Measurements from ENCODE around the gene B4GALNT1. TPM values are rescaled to one million over a fixed set of nuclear protein-coding genes. Genes with fewer than 3 reads are reported as not detected.

The B4GALNT1 gene
- total RNA-seq, 2 experiments from 2014 or later, result 1.2 to 3.1 TPM

- H4K20me1 ChIP-seq (ENCODE audit: insufficient read depth, low read length), result no peaks in the 10 kb centered on the region
- H3K9me3 ChIP-seq (ENCODE audit: low read length), result no peaks in the 10 kb centered on the region
- no peaks in the 10 kb centered on the region for H3K79me2 ChIP-seq (ENCODE audit: insufficient read depth, low read depth, low read length)
- DNase-seq (ENCODE audit: low spot score), result no peak
- H3K9me2 ChIP-seq (ENCODE audit: insufficient read depth, low read length), result no peaks in the 10 kb centered on the region
- CTCF ChIA-PET (ENCODE audit: unreplicated experiment), result no interaction called here
- H3K27ac ChIP-seq (ENCODE audit: low read depth, low read length, poor library complexity, severe bottlenecking), result no peak overlapping the region
- no TSS peak for BruUV-seq (replicated peaks)
- H2AFZ ChIP-seq (ENCODE audit: low read length), result no peak overlapping the region
- H3K4me2 ChIP-seq (ENCODE audit: low read length), result no peak overlapping the region
- peaks cover 15% of the 10 kb centered on the region for H3K4me1 ChIP-seq (ENCODE audit: insufficient read depth, low read length, poor library complexity, severe bottlenecking)
- POLR2A ChIA-PET, result no interaction called here
- TF ChIP-seq CTCF (conservative IDR thresholded peaks at IDR 0.05; ENCODE audit: low read length), result no peak
- no peak for TF ChIP-seq EZH2phosphoT487 (IDR thresholded peaks at IDR 0.05; ENCODE audit: borderline replicate concordance, low read depth, low read length)
- H3K4me3 ChIP-seq (ENCODE audit: low read depth, low read length, poor library complexity, severe bottlenecking), result no peak overlapping the region
- no peaks in the 10 kb centered on the region for H3K36me3 ChIP-seq (ENCODE audit: insufficient read depth, low read length)
- intact Hi-C loops (cut with micrococcal nuclease; ENCODE audit: unreplicated experiment), result no loop called here
Measured at GRCh38 chr12:57617942-57618341, 15.1 kb downstream of the B4GALNT1 start.

GRCh38 chr12:57616383-57617101, 16.5 kb downstream of the B4GALNT1 start:
- no peaks in the 10 kb centered on the region for H4K20me1 ChIP-seq (ENCODE audit: insufficient read depth, low read length)
- H3K4me2 ChIP-seq (ENCODE audit: low read length), result no peak overlapping the region
- no peak overlapping the region for H2AFZ ChIP-seq (ENCODE audit: low read length)
- intact Hi-C loops (cut with micrococcal nuclease; ENCODE audit: unreplicated experiment), result no loop called here
- H3K9me2 ChIP-seq (ENCODE audit: insufficient read depth, low read length), result no peaks in the 10 kb centered on the region
- no peak overlapping the region for H3K4me3 ChIP-seq (ENCODE audit: low read depth, low read length, poor library complexity, severe bottlenecking)
- POLR2A ChIA-PET, result interaction anchor here (0.7 to 0.8 kb wide), 2 partner anchors 8 to 19 kb away, joined by 3 to 4 read pairs; no protein-coding TSS in a partner anchor
- H3K27ac ChIP-seq (ENCODE audit: low read depth, low read length, poor library complexity, severe bottlenecking), result no peak overlapping the region
- no peaks in the 10 kb centered on the region for H3K9me3 ChIP-seq (ENCODE audit: low read length)
- TF ChIP-seq CTCF (conservative IDR thresholded peaks at IDR 0.05; ENCODE audit: low read length), result no peak
- TF ChIP-seq EZH2phosphoT487 (IDR thresholded peaks at IDR 0.05; ENCODE audit: borderline replicate concordance, low read depth, low read length), result no peak
- H3K36me3 ChIP-seq (ENCODE audit: insufficient read depth, low read length), result no peaks in the 10 kb centered on the region
- no TSS peak for BruUV-seq (replicated peaks)
- CTCF ChIA-PET (ENCODE audit: unreplicated experiment), result no interaction called here
- H3K79me2 ChIP-seq (ENCODE audit: insufficient read depth, low read depth, low read length), result no peaks in the 10 kb centered on the region
- DNase-seq (ENCODE audit: low spot score), result no peak
- H3K4me1 ChIP-seq (ENCODE audit: insufficient read depth, low read length, poor library complexity, severe bottlenecking), result peaks cover 15% of the 10 kb centered on the region

- Histone ChIP-seq H3K9me2 (ENCODE audit: insufficient read depth, low read length) (no peaks in the 10 kb centered on the region), H3K4me2 (ENCODE audit: low read length) (no peak overlapping the region), H3K4me1 (ENCODE audit: insufficient read depth, low read length, poor library complexity, severe bottlenecking) (peaks cover 15% of the 10 kb centered on the region), H2AFZ (ENCODE audit: low read length) (no peak overlapping the region), H3K36me3 (ENCODE audit: insufficient read depth, low read length) (no peaks in the 10 kb centered on the region), H3K79me2 (ENCODE audit: insufficient read depth, low read depth, low read length) (no peaks in the 10 kb centered on the region), H3K9me3 (ENCODE audit: low read length) (no peaks in the 10 kb centered on the region), H3K4me3 (ENCODE audit: low read depth, low read length, poor library complexity, severe bottlenecking) (no peak overlapping the region), H3K27ac (ENCODE audit: low read depth, low read length, poor library complexity, severe bottlenecking) (no peak overlapping the region), H4K20me1 (ENCODE audit: insufficient read depth, low read length) (no peaks in the 10 kb centered on the region)
- TF ChIP-seq CTCF (conservative IDR thresholded peaks at IDR 0.05; ENCODE audit: low read length) (no peak), EZH2phosphoT487 (IDR thresholded peaks at IDR 0.05; ENCODE audit: borderline replicate concordance, low read depth, low read length) (no peak)
- intact Hi-C loops (cut with micrococcal nuclease; ENCODE audit: unreplicated experiment), result loop anchor here (2.0 kb wide), 1 partner anchor 33 kb away; no protein-coding TSS in a partner anchor
- CTCF ChIA-PET (ENCODE audit: unreplicated experiment), result interaction anchor here (1.5 kb wide), 1 partner anchor 32 kb away, joined by 6 read pairs; no protein-coding TSS in a partner anchor
- no peak for DNase-seq (ENCODE audit: low spot score)
- no TSS peak for BruUV-seq (replicated peaks)
- POLR2A ChIA-PET, result interaction anchor here (0.8 to 1.5 kb wide), 2 partner anchors 20 to 25 kb away, joined by 4 read pairs; partner anchors contain the start of gene PIP4K2C
Measured at GRCh38 chr12:57615637-57616036, 17.4 kb downstream of the B4GALNT1 start.
